Kidney (tissue), 14 donors: ENCODE results near the gene DDX27. TPM values are rescaled to one million over a fixed set of nuclear protein-coding genes. Genes with fewer than 3 reads are reported as not detected.

Experiments used
- DNase-seq, 5 donors: peaks; one replicate each; pipeline ENCODE4 v3.0.0-alpha.2; 2013 to 2020
- FAIRE-seq: peaks from 2 replicates; lab custom pipeline; 2012; peaks lifted over from hg19 to GRCh38; lab: Jason Lieb, UNC
- H3K27ac ChIP-seq, 2 donors: one replicate each; pipeline ENCODE4 v1.7.0; 2013; ENCODE audit warnings: low read depth in 2 of 2, low read length in 2 of 2, inconsistent platforms in 1 of 2
- H3K27me3 ChIP-seq: one replicate; pipeline ENCODE4 v1.7.1; 2013; ENCODE audit warnings: low read length, inconsistent platforms; ENCODE audit not compliant: control insufficient read depth, insufficient read depth
- H3K36me3 ChIP-seq, 3 donors: one replicate each; pipeline versions ENCODE4 v1.7.0 to v1.7.1; 2013; ENCODE audit warnings: low read length in 3 of 3, control low read depth in 1 of 3, inconsistent platforms in 1 of 3; ENCODE audit not compliant: insufficient read depth in 3 of 3, control insufficient read depth in 2 of 3
- H3K4me1 ChIP-seq, 3 donors: one replicate each; pipeline versions ENCODE4 v1.7.0 to v1.7.1; 2013; ENCODE audit warnings: low read length in 3 of 3, inconsistent platforms in 1 of 3, low read depth in 1 of 3; ENCODE audit not compliant: control insufficient read depth in 2 of 3, insufficient read depth in 2 of 3
- H3K4me3 ChIP-seq, 3 donors: one replicate each; pipeline versions ENCODE4 v1.7.0 to v1.8.1; 2013; ENCODE audit warnings: low read length in 3 of 3, control low read depth in 1 of 3, inconsistent platforms in 1 of 3
- H3K9ac ChIP-seq, 3 donors: one replicate each; pipeline versions ENCODE4 v1.7.0 to v1.7.1; 2013; ENCODE audit warnings: low read length in 3 of 3, control low read depth in 1 of 3, inconsistent platforms in 1 of 3
- H3K9me3 ChIP-seq, 3 donors: one replicate each; pipeline versions ENCODE4 v1.7.0 to v1.7.1; 2013; ENCODE audit warnings: low read length in 3 of 3, control low read depth in 1 of 3, inconsistent platforms in 1 of 3; ENCODE audit not compliant: control insufficient read depth in 2 of 3, insufficient read depth in 1 of 3
- intact Hi-C: fragments of 100-400 bp; cut with DNase I; formaldehyde crosslinking; loops from one replicate; pipeline ENCODE4 v1.11.1; 2022
- polyA plus RNA-seq: library from polyadenylated mRNA; stranded (reverse); fragments of 350-450 nt; fragmentation: Illumina TruSeq; extraction: RNeasy Lipid Tissue Mini Kit (QIAGEN cat#74804); gene quantifications from one replicate; pipeline ENCODE4 v1.2.3, GENCODE V29; 2014; ENCODE audit warnings: low read depth, low replicate concordance; ENCODE audit not compliant: insufficient read depth
- total RNA-seq: library from RNA; stranded (reverse); fragmentation: NEBNext Ultra II Directional; extraction: Animal tissue kit (Norgen Biotek cat#: 25700); gene quantifications from one replicate; pipeline ENCODE4 v1.2.1, GENCODE V29; 2021
- TF ChIP-seq, protein P1 (sequence below): IDR thresholded peaks from 3 replicates; pipeline ENCODE4 v1.5.1; 2012; ENCODE audit warnings: mild to moderate bottlenecking, moderate library complexity, borderline replicate concordance; ENCODE audit not compliant: insufficient read depth; ENCODE audit errors: extremely low read depth
- donor health status: control.
- donor health status: control.
- donor health status: control.
- donor health status: control.
- donor health status: control.
- donor health status: DM: yes; HTN: yes; CAD: no.
- donor health status: Normal renal cell carcinoma (clear cell type).

Gene DDX27
- total and polyA plus RNA-seq, 2 donors from 2014 or later = 22.8 to 30.6 TPM

GRCh38 chr20:49288784-49289696 is 69.8 kb downstream of the DDX27 start:
- peaks cover 0 to 3% (median 0%) of the 10 kb centered on the region in 3 donors for H3K4me1 ChIP-seq
- H3K4me3 ChIP-seq = no peak overlapping the region
- H3K9ac ChIP-seq = no peak overlapping the region
- H3K9me3 ChIP-seq = peaks cover 6 to 26% (median 22%) of the 10 kb centered on the region in 3 donors
- intact Hi-C loops = no loop called here
- H3K27me3 ChIP-seq = no peaks in the 10 kb centered on the region
- peaks cover 48 to 70% (median 58%) of the 10 kb centered on the region in 3 donors for H3K36me3 ChIP-seq
- H3K27ac ChIP-seq = no peak overlapping the region
- DNase-seq (peak in 2 of 5 donors; percentile 49 to 62), FAIRE-seq (no peak)
- TF ChIP-seq, protein P1, sequence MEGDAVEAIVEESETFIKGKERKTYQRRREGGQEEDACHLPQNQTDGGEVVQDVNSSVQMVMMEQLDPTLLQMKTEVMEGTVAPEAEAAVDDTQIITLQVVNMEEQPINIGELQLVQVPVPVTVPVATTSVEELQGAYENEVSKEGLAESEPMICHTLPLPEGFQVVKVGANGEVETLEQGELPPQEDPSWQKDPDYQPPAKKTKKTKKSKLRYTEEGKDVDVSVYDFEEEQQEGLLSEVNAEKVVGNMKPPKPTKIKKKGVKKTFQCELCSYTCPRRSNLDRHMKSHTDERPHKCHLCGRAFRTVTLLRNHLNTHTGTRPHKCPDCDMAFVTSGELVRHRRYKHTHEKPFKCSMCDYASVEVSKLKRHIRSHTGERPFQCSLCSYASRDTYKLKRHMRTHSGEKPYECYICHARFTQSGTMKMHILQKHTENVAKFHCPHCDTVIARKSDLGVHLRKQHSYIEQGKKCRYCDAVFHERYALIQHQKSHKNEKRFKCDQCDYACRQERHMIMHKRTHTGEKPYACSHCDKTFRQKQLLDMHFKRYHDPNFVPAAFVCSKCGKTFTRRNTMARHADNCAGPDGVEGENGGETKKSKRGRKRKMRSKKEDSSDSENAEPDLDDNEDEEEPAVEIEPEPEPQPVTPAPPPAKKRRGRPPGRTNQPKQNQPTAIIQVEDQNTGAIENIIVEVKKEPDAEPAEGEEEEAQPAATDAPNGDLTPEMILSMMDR = no peak

DNA sequence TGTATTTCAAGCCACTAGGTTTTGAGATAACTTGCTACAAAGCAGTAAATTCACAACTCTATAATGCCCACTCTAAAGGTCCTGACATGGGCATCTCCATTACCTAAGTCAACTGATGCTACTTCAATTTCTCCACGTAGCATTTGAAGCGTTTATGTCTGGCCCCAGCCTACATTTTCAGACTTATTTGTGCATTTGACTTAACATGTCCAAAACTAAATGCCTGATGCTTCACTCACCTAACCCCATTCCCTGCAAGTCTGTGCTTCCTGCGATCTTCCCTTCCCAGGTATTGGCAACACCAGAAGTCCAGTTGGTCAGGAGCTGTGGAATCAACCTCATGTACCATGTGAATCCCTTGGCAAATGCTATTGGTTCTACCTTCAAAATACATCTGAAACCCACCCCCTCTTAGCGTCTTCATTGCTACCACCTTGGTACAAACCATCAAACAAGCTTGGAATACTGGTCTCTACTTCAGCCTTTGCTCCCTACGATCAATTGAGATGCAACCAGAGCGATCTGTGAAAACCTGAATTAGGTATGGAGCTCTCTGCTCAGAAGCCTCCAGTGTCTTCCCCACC is 71.5 kb downstream of the DDX27 start:
- intact Hi-C loops = no loop called here
- H3K9me3 ChIP-seq = peaks cover 5 to 22% (median 15%) of the 10 kb centered on the region in 3 donors
- H3K27ac ChIP-seq = no peak overlapping the region
- TF ChIP-seq, protein P1 = no peak
- peaks cover 0 to 3% (median 0%) of the 10 kb centered on the region in 3 donors for H3K4me1 ChIP-seq
- no peak overlapping the region for H3K4me3 ChIP-seq
- FAIRE-seq (no peak), DNase-seq (no peak)
- H3K9ac ChIP-seq = no peak overlapping the region
- H3K27me3 ChIP-seq = no peaks in the 10 kb centered on the region
- H3K36me3 ChIP-seq = peaks cover 38 to 56% (median 48%) of the 10 kb centered on the region in 3 donors

- FAIRE-seq = no peak
- no peak overlapping the region for H3K27ac ChIP-seq
- intact Hi-C loops = no loop called here
Measured at GRCh38 chr20:49291200-49291599, 72.0 kb downstream of the DDX27 start.

More at GRCh38 chr20:49291200-49291599, 72.0 kb downstream of the DDX27 start:
- H3K36me3 ChIP-seq = peaks cover 37 to 51% (median 43%) of the 10 kb centered on the region in 3 donors
- H3K9ac ChIP-seq = no peak overlapping the region
- H3K27me3 ChIP-seq = no peaks in the 10 kb centered on the region
- H3K4me3 ChIP-seq = no peak overlapping the region
- H3K9me3 ChIP-seq = peaks cover 5 to 18% (median 12%) of the 10 kb centered on the region in 3 donors
- H3K4me1 ChIP-seq = peaks cover 0 to 3% (median 0%) of the 10 kb centered on the region in 3 donors
- no peak for DNase-seq
- TF ChIP-seq, protein P1 = no peak
